ENCODE measurements around the gene OSBPL2.

Gene OSBPL2

GRCh38 chr20:62253398-62253797, 15.1 kb downstream of the OSBPL2 start:
- FAIRE-seq = no peak

GRCh38 chr20:62254021-62254724, 15.9 kb downstream of the OSBPL2 start:
- FAIRE-seq (no peak), DNase-seq (ENCODE audit: low spot score) (no peak)

More at GRCh38 chr20:62253398-62253797, 15.1 kb downstream of the OSBPL2 start:
- no peak for DNase-seq (ENCODE audit: low spot score)

GRCh38 chr20:62255976-62256375, 17.7 kb downstream of the OSBPL2 start:
- DNase-seq (ENCODE audit: low spot score) (no peak), FAIRE-seq (no peak)

- no peak for DNase-seq (ENCODE audit: low spot score)
- no peak for FAIRE-seq
These were observed 20.4 kb downstream of the OSBPL2 start for GRCh38 chr20:62258499-62259293.

GRCh38 chr20:62259294-62259565, 20.9 kb downstream of the OSBPL2 start:
- FAIRE-seq (no peak), DNase-seq (ENCODE audit: low spot score) (no peak)

GRCh38 chr20:62262064-62262463, 23.7 kb downstream of the OSBPL2 start:
- FAIRE-seq (no peak), DNase-seq (ENCODE audit: low spot score) (no peak)

- no peak for DNase-seq (ENCODE audit: low spot score)
- no peak for FAIRE-seq
These were observed 25.1 kb downstream of the OSBPL2 start for GRCh38 chr20:62263396-62263795.

- no peak for FAIRE-seq
- no peak for DNase-seq (ENCODE audit: low spot score)
These were observed 27.0 kb downstream of the OSBPL2 start for GRCh38 chr20:62265365-62265764.

GRCh38 chr20:62266340-62266739, 28.0 kb downstream of the OSBPL2 start:
- FAIRE-seq = no peak
- DNase-seq (ENCODE audit: low spot score) = no peak

- FAIRE-seq (no peak), DNase-seq (ENCODE audit: low spot score) (no peak)
These were observed 28.5 kb downstream of the OSBPL2 start for GRCh38 chr20:62266851-62267250.

GRCh38 chr20:62267543-62267942, 29.2 kb downstream of the OSBPL2 start:
- DNase-seq (ENCODE audit: low spot score) = peak; percentile 72
- FAIRE-seq = peak; percentile 30

- FAIRE-seq = no peak
These were observed 30.0 kb downstream of the OSBPL2 start for GRCh38 chr20:62268228-62268900.

GRCh38 chr20:62269378-62269777, 31.1 kb downstream of the OSBPL2 start:
- no peak for DNase-seq (ENCODE audit: low spot score)
- no peak for FAIRE-seq

More at GRCh38 chr20:62268228-62268900, 30.0 kb downstream of the OSBPL2 start:
- DNase-seq (ENCODE audit: low spot score) = no peak

GRCh38 chr20:62269871-62270270, 31.6 kb downstream of the OSBPL2 start:
- DNase-seq (ENCODE audit: low spot score) (no peak), FAIRE-seq (peak; percentile 73)

- no peak for FAIRE-seq
- DNase-seq (ENCODE audit: low spot score) = no peak
These were observed 33.9 kb downstream of the OSBPL2 start for GRCh38 chr20:62272200-62272599.

GRCh38 chr20:62273416-62273815, 35.1 kb downstream of the OSBPL2 start:
- DNase-seq (ENCODE audit: low spot score) = no peak
- no peak for FAIRE-seq

GRCh38 chr20:62274332-62274950, 36.1 kb downstream of the OSBPL2 start:
- no peak for FAIRE-seq
- DNase-seq (ENCODE audit: low spot score) = no peak

- FAIRE-seq (no peak), DNase-seq (ENCODE audit: low spot score) (no peak)
These were observed 36.9 kb downstream of the OSBPL2 start for GRCh38 chr20:62275219-62275618.

- no peak for DNase-seq (ENCODE audit: low spot score)
- no peak for FAIRE-seq
These were observed 38.1 kb downstream of the OSBPL2 start for GRCh38 chr20:62276439-62276838.

GRCh38 chr20:62277253-62277652, 38.9 kb downstream of the OSBPL2 start:
- no peak for FAIRE-seq
- DNase-seq (ENCODE audit: low spot score) = no peak

GRCh38 chr20:62280303-62280702, 42.0 kb downstream of the OSBPL2 start:
- FAIRE-seq = no peak
- no peak for DNase-seq (ENCODE audit: low spot score)

Data from urothelium cell line (cell line).